ENCODE results near the gene MKI67. TPM values are rescaled to one million over a fixed set of nuclear protein-coding genes. Genes with fewer than 3 reads are reported as not detected.

Gene MKI67
- total RNA-seq, 1 donor from 2014 or later, result 1.2 TPM

DNA sequence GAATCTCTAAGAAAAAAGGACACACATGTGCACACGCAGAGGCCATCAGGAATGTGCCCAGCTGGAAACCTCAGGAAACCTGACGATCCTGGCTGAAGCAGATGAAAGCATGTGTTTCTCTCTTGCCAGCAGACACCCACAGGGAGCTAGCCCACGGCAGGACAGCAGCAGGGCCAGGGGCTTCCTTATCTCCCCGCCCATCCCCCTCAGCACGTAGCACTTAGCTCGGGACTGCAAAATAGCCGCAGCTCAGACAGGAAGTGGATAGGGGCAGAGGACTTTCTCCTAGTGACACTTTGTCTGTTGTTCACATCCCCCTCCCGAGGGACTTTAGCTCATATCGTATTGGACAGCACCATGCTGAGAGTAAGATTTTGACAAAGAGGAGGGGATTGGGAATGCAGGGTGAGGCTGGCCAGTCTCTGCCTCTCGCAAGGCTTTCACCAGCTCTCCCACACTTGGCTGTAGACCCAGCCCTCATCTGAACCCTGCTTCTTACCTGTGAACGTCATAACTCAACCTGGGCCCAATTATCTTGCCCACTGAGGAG is 63.8 kb downstream of the MKI67 start:
- no peak for DNase-seq
- Histone ChIP-seq H3K27me3 (ENCODE audit: low read depth) (no peaks in the 10 kb centered on the region), H3K9me3 (replicated peaks) (no peaks in the 10 kb centered on the region), H3K4me1 (peaks cover 40% of the 10 kb centered on the region), H3K4me3 (peak overlapping the region; percentile 22), H3K27ac (replicated peaks) (peak overlapping the region; percentile 75), H3K36me3 (peaks cover 25% of the 10 kb centered on the region)
- intact Hi-C loops (cut with micrococcal nuclease), result loop anchor here (10.0 kb wide), 2 partner anchors 48 to 158 kb away; partner anchors contain the start of gene PTPRE
- TF ChIP-seq, protein P1, sequence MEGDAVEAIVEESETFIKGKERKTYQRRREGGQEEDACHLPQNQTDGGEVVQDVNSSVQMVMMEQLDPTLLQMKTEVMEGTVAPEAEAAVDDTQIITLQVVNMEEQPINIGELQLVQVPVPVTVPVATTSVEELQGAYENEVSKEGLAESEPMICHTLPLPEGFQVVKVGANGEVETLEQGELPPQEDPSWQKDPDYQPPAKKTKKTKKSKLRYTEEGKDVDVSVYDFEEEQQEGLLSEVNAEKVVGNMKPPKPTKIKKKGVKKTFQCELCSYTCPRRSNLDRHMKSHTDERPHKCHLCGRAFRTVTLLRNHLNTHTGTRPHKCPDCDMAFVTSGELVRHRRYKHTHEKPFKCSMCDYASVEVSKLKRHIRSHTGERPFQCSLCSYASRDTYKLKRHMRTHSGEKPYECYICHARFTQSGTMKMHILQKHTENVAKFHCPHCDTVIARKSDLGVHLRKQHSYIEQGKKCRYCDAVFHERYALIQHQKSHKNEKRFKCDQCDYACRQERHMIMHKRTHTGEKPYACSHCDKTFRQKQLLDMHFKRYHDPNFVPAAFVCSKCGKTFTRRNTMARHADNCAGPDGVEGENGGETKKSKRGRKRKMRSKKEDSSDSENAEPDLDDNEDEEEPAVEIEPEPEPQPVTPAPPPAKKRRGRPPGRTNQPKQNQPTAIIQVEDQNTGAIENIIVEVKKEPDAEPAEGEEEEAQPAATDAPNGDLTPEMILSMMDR (IDR thresholded peaks at IDR 0.05; ENCODE audit: borderline replicate concordance), result no peak

DNA sequence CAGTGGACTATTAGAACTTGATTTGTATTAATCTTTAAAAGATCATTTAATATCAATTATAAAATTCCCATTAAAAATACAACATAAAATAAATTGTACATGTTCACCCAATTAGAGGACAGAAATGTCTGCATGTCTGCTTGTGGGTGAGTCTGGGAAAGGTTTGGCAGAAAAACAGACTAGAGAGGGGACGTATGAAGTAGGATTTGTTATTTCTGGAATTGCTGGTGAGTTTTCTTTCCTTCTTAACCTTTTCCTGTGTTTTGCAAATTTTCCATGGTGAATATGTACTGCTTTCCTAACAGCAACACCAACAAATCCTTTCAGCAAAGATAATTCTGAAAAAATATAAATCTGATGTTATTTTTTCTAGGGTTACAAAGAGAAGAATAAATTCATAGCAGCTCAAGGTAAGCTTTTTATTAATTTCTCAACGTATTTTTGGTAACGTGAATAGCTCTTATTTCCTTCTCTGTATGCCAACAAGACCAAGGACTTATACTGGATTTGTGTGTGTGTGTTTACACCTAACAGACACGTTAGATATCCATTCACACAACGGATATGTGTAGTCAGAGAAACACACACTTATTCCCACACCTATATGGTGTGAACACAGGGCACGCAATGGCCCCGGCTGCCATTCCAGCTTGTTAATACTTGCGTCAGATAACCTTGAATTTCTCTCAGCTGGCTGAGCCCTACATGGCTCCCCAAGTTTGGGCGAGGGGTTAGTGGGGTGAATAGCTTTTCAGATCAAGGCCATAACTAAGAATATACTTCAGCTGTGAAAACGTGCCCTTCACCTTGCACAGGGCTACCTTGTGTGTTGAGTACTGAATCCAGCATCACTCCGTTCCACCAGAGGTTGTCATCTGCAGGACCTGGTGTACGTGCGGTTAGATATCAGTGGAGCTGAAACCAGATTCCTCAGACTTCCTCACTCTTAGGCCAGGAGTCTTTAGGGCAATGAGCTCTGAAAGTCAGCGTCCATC is 64.6 kb downstream of the MKI67 start:
- peak overlapping the region; percentile 75 for H3K27ac ChIP-seq (replicated peaks)
- peaks cover 40% of the 10 kb centered on the region for H3K4me1 ChIP-seq
- no peak for DNase-seq
- TF ChIP-seq, protein P1 (IDR thresholded peaks at IDR 0.05; ENCODE audit: borderline replicate concordance), result no peak
- no peak overlapping the region for H3K4me3 ChIP-seq
- intact Hi-C loops (cut with micrococcal nuclease), result loop anchor here (10.0 kb wide), 2 partner anchors 47 to 157 kb away; partner anchors contain the start of gene PTPRE
- H3K27me3 ChIP-seq (ENCODE audit: low read depth), result no peaks in the 10 kb centered on the region
- peaks cover 24% of the 10 kb centered on the region for H3K36me3 ChIP-seq
- H3K9me3 ChIP-seq (replicated peaks), result no peaks in the 10 kb centered on the region

DNA sequence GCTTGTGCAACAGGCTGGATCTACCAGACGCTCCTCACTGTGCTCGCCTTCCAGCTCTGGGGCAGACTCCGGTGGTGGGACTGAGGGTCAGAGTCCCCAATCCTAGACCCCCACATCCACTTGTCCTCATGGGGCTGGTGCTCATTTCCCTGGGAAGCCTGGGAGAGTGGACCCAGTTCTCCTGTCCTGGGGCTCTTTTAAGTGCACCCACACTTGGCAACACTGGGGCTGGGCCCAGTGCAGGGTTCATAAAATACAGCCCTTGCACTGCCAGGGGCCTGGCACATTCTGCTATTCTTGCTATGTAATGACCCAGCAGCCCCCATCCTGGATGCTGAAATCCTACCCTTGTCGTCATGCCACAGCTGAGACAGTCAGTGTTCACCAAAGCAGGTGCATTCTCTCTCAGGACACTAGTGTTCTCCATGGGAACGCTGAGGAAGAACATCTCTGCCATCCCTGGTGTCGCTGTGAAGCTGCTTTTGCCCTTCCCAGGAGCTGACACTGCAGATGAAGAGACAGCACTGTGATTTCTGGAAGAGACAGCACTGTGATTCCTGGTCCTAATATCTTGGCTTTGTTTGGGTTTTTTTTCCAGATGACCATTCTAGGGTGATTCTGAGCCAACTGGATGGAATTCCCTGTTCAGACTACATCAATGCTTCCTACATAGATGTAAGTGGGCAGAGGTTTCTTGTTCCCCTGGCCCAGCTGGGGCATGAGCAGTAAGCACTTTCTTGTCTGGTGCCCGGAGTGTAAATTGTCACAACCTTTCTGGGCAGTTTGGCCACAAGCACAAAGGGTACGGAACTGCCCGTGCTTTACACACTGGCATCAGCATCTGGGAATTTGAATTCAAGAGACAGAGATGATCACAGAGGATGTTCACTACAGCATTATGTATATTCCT is 65.6 kb downstream of the MKI67 start:
- DNase-seq, result no peak

DNA sequence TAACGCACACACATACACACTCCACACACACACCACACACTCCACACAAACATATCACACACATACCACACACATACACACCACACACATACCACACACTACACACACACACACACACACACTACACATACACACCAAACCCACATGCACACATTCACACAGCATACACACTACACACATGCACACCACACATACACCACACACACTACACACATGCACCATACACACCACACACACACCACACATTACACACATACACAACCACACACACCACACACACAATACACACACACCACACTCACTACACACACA is 66.3 kb downstream of the MKI67 start:
- DNase-seq, result no peak
- Histone ChIP-seq H3K9me3 (replicated peaks) (no peaks in the 10 kb centered on the region), H3K4me1 (peaks cover 40% of the 10 kb centered on the region), H3K27ac (replicated peaks) (no peak overlapping the region), H3K36me3 (peaks cover 28% of the 10 kb centered on the region), H3K4me3 (no peak overlapping the region), H3K27me3 (ENCODE audit: low read depth) (no peaks in the 10 kb centered on the region)
- intact Hi-C loops (cut with micrococcal nuclease), result loop anchor here (10.0 kb wide), 2 partner anchors 45 to 155 kb away; partner anchors contain the start of gene PTPRE
- TF ChIP-seq, protein P1 (IDR thresholded peaks at IDR 0.05; ENCODE audit: borderline replicate concordance), result no peak

More for the DNA sequence above, 65.6 kb downstream of the MKI67 start:
- Histone ChIP-seq H3K9me3 (replicated peaks) (no peaks in the 10 kb centered on the region), H3K36me3 (peaks cover 24% of the 10 kb centered on the region), H3K27me3 (ENCODE audit: low read depth) (no peaks in the 10 kb centered on the region), H3K27ac (replicated peaks) (no peak overlapping the region), H3K4me3 (no peak overlapping the region), H3K4me1 (peaks cover 44% of the 10 kb centered on the region)
- intact Hi-C loops (cut with micrococcal nuclease), result loop anchor here (10.0 kb wide), 2 partner anchors 46 to 156 kb away; partner anchors contain the start of gene PTPRE
- TF ChIP-seq, protein P1 (IDR thresholded peaks at IDR 0.05; ENCODE audit: borderline replicate concordance), result no peak

Data from left ventricle myocardium inferior (tissue), 1 donor.